ENCODE data around the gene PCAT7.
"Not testable (repeated sequence)": the region's sequence is repeated elsewhere in the genome, so short reads cannot be mapped to it uniquely, and the experiment has no call there.

The PCAT7 gene

DNA sequence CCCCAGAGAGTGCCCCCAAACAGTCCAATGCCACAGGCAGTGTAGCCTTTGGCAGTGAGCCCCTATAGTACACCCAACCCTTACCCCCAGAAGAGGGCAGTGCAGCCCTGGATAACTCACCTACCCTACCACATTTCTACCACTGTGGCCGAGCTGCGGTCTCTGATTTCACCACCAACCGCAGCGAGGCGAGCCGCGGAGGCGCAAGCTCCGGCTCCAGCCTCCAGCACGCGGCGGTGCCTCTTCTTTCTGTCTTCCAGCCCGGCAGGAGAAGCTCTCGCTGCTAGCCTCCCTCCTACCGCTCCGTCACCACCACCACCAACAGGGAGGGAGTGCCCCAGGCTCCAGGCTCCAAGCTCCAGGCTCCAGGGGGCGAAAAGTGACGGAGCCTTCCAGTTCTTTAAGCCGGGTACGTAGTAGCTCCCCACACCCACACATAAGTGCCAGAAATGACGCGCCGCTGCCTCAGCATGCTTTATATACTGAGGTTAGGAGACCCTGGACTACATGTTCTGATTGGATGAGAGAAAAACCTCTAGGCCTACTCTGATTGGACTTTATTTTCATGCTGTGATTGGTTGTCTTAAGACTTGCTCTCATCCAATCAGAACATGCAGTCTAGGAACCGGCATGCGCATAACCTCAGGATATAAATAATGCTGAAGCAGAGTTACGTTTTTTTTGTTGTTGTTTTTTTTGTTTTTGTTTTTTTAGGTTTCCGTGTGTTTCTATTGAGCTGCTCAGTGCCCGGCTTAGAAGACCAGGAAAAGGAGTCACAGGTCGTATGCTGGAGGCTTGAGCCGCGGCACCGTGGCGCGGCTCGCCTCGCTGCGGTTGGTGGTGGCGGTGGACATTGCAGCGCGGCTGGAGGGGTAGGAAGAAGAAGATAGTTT, at the start of gene PCAT7:
TSS of gene PCAT7 (plus strand) at position 645 of the 893 bp plus-strand sequence.
- TF ChIP-seq ZNF274 (IDR thresholded peaks at IDR 0.05; ENCODE audit: low read depth, low read length) (no peak), YY1 (IDR thresholded peaks at IDR 0.05; ENCODE audit: insufficient read depth, insufficient read length) (no peak), SUZ12 (IDR thresholded peaks at IDR 0.05; ENCODE audit: extremely low read depth, insufficient read depth, insufficient read length) (no peak)
- peaks cover 38% of the 10 kb centered on the region for H3K9me3 ChIP-seq (ENCODE audit: insufficient read depth, low read length)
- H3K4me3 ChIP-seq (ENCODE audit: insufficient read length, low read depth), result no peak within 1 kb of the TSS
- no peaks in the 10 kb centered on the region for H3K36me3 ChIP-seq (ENCODE audit: insufficient read depth, insufficient read length, low read length)
- no peaks in the 10 kb centered on the region for H3K4me1 ChIP-seq (ENCODE audit: insufficient read depth, insufficient read length)
- DNase-seq (ENCODE audit: low read depth, low spot score), result peak; percentile 46
- H3K27me3 ChIP-seq (ENCODE audit: insufficient read depth, insufficient read length), result no peaks in the 10 kb centered on the region
- no peak within 1 kb of the TSS for H3K9ac ChIP-seq (ENCODE audit: insufficient read length, low read depth)

DNA sequence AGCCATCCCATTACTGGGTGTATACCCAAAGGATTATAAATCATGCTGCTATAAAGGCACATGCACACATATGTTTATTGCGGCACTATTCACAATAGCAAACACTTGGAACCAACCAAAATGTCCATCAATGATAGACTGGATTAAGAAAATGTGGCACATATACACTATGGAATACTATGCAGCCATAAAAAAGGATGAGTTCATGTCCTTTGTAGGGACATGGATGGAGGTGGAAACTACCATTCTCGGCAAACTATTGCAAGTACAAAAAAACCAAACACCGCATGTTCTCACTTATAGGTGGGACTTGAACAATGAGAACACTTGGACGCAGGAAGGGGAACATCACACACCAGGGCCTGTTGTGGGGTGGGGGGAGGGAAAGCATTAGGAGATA, 48.5 kb upstream of the PCAT7 start:
- not testable (repeated sequence) for H3K9me3 ChIP-seq (ENCODE audit: insufficient read depth, low read length); H3K9ac ChIP-seq (ENCODE audit: insufficient read length, low read depth); H3K4me1 ChIP-seq (ENCODE audit: insufficient read depth, insufficient read length); H3K4me3 ChIP-seq (ENCODE audit: insufficient read length, low read depth); H3K27me3 ChIP-seq (ENCODE audit: insufficient read depth, insufficient read length); H3K36me3 ChIP-seq (ENCODE audit: insufficient read depth, insufficient read length, low read length); DNase-seq (ENCODE audit: low read depth, low spot score)

DNA sequence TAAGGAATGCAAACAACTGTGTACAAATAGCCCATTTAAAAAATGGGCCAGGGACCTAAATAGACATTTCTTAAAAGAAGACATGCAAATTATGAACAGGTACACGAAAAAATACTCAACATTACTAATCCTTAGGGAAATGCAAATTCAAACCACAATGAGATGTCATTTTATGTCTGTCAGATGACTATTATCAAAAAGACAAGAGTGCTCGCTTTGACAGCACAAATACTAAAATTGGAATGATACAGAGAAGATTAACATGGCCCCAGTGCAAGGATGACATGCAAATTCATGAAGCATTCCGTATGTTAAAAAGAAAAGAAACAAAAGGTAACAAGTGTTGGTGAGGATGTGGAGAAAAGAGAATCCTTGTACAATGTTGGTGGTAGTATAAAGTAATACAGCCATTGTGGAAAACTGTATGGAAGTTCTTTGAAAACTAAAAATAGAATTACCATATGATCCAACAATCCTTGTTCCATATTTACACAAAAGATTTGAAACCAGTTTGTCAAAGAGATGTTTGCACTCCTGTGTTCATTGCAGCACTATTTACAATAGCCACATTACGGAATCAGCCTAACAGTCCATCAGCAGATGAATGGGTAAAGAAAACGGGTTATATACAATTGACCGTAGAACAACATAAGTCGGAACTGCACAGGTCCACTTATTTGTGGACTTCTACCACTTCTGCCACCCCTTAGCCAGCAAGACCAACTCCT, 47.2 kb upstream of the PCAT7 start:
- TF ChIP-seq ZNF274 (IDR thresholded peaks at IDR 0.05; ENCODE audit: low read depth, low read length), result no peak
- no peak for TF ChIP-seq YY1 (IDR thresholded peaks at IDR 0.05; ENCODE audit: insufficient read depth, insufficient read length)
- TF ChIP-seq SUZ12 (IDR thresholded peaks at IDR 0.05; ENCODE audit: extremely low read depth, insufficient read depth, insufficient read length), result no peak
- H3K9me3 ChIP-seq (ENCODE audit: insufficient read depth, low read length), result no peaks in the 10 kb centered on the region
- H3K4me3 ChIP-seq (ENCODE audit: insufficient read length, low read depth), result no peak overlapping the region
- DNase-seq (ENCODE audit: low read depth, low spot score), result no peak
- no peak overlapping the region for H3K9ac ChIP-seq (ENCODE audit: insufficient read length, low read depth)
- H3K36me3 ChIP-seq (ENCODE audit: insufficient read depth, insufficient read length, low read length), result no peaks in the 10 kb centered on the region
- H3K4me1 ChIP-seq (ENCODE audit: insufficient read depth, insufficient read length), result no peaks in the 10 kb centered on the region
- H3K27me3 ChIP-seq (ENCODE audit: insufficient read depth, insufficient read length), result no peaks in the 10 kb centered on the region

DNA sequence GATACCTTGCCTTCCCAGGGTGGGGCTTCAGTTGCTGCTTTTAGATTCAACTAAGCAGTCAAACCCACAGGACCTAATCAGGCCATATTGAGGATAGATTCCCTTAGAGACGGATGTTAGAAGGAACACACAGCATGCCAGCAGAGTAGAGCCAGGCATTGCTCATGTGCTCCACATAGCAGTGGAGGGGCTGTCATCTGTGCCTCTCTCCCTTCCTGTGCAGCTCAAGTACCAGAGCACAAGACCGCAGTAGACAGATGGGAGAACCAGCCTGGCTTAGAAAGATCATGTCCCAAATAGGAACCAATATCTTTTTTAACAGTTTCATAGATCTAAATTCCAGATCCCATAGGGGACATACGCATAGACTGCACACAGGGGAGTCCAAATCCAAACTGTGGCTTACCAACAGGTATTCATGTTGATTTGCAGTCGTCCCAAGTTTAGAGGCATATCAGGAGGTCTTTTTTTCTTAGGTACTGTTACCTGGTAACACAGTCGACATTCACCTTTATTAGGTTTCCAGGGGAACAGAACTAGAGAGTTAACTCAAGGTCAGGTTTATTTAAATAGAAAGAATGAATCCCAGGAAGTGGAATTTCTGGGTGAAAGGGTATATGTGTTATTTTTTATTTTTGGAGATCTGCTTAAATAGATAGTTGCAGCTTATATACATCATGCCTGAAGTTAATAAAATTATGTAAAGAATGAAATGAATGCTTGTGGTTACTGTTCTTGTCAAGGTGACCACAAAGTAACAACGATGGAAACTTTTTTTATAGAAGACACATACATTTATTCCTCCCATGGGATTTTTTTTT, 43.5 kb upstream of the PCAT7 start:
- Histone ChIP-seq H3K4me3 (ENCODE audit: insufficient read length, low read depth) (no peak overlapping the region), H3K9me3 (ENCODE audit: insufficient read depth, low read length) (no peaks in the 10 kb centered on the region), H3K9ac (ENCODE audit: insufficient read length, low read depth) (no peak overlapping the region), H3K36me3 (ENCODE audit: insufficient read depth, insufficient read length, low read length) (no peaks in the 10 kb centered on the region), H3K4me1 (ENCODE audit: insufficient read depth, insufficient read length) (no peaks in the 10 kb centered on the region), H3K27me3 (ENCODE audit: insufficient read depth, insufficient read length) (no peaks in the 10 kb centered on the region)
- DNase-seq (ENCODE audit: low read depth, low spot score), result no peak
- no peak for TF ChIP-seq SUZ12 (IDR thresholded peaks at IDR 0.05; ENCODE audit: extremely low read depth, insufficient read depth, insufficient read length)
- TF ChIP-seq ZNF274 (IDR thresholded peaks at IDR 0.05; ENCODE audit: low read depth, low read length), result no peak
- TF ChIP-seq YY1 (IDR thresholded peaks at IDR 0.05; ENCODE audit: insufficient read depth, insufficient read length), result no peak

DNA sequence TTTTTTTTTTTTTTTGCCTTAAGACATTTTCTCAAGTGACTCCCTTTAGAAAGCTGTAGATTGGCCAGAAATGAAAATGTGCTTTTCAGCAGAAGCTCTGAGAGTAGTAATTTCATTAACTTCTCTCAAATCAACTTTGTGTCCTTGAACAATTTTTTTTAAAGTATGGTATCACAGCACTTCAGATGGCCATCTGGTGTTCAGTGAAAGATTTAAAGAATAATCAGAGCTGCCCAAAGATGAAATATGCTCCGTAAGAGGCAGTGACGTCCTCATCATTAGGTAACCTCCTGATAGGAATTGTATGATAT, 43.0 kb upstream of the PCAT7 start:
- no peaks in the 10 kb centered on the region for H3K9me3 ChIP-seq (ENCODE audit: insufficient read depth, low read length)
- TF ChIP-seq YY1 (IDR thresholded peaks at IDR 0.05; ENCODE audit: insufficient read depth, insufficient read length), result no peak
- TF ChIP-seq SUZ12 (IDR thresholded peaks at IDR 0.05; ENCODE audit: extremely low read depth, insufficient read depth, insufficient read length), result no peak
- no peak for TF ChIP-seq ZNF274 (IDR thresholded peaks at IDR 0.05; ENCODE audit: low read depth, low read length)
- no peak overlapping the region for H3K4me3 ChIP-seq (ENCODE audit: insufficient read length, low read depth)
- no peak overlapping the region for H3K9ac ChIP-seq (ENCODE audit: insufficient read length, low read depth)
- H3K27me3 ChIP-seq (ENCODE audit: insufficient read depth, insufficient read length), result no peaks in the 10 kb centered on the region
- no peak for DNase-seq (ENCODE audit: low read depth, low spot score)
- no peaks in the 10 kb centered on the region for H3K36me3 ChIP-seq (ENCODE audit: insufficient read depth, insufficient read length, low read length)
- H3K4me1 ChIP-seq (ENCODE audit: insufficient read depth, insufficient read length), result no peaks in the 10 kb centered on the region

DNA sequence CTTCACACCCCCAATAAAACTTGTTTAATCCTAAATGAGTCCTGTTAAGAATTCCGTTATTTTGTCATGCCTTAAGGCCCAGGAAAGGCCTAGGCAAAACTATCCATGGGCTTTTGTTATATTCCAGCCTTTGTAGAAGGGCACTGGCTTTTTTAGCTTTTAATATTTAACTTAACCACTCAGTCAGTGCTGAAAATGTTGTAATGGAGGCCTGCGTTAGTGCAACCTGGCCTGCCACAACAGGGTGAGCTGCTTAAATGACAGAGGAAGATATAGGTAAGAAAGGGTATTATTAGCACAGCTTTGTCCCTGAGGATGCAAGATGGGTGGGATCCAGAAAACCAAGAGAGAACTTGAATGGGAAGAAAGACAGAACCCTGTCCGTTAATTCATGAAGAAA, 40.2 kb upstream of the PCAT7 start:
- Histone ChIP-seq H3K9me3 (ENCODE audit: insufficient read depth, low read length) (no peaks in the 10 kb centered on the region), H3K4me1 (ENCODE audit: insufficient read depth, insufficient read length) (no peaks in the 10 kb centered on the region), H3K36me3 (ENCODE audit: insufficient read depth, insufficient read length, low read length) (no peaks in the 10 kb centered on the region), H3K27me3 (ENCODE audit: insufficient read depth, insufficient read length) (no peaks in the 10 kb centered on the region), H3K9ac (ENCODE audit: insufficient read length, low read depth) (no peak overlapping the region), H3K4me3 (ENCODE audit: insufficient read length, low read depth) (no peak overlapping the region)
- TF ChIP-seq ZNF274 (IDR thresholded peaks at IDR 0.05; ENCODE audit: low read depth, low read length), result no peak
- TF ChIP-seq YY1 (IDR thresholded peaks at IDR 0.05; ENCODE audit: insufficient read depth, insufficient read length), result no peak
- TF ChIP-seq SUZ12 (IDR thresholded peaks at IDR 0.05; ENCODE audit: extremely low read depth, insufficient read depth, insufficient read length), result no peak
- no peak for DNase-seq (ENCODE audit: low read depth, low spot score)

DNA sequence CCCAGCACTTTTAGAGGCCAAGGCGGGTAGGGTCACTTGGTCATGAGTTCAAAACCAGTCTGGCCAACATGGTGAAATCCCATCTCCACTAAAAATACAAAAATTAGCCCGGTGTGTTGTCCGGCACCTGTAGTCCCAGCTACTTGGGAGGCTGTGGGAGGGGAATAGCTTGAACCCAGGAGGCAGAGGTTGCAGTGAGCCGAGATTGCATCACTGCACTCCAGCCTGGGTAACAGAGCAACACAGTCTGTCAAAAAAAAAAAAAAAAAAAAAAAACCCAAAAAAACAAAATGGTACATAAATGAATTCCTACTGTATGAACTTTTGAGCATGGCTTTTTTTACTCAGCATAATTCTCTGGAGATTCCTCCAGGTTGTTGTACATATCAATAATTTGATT, 37.6 kb upstream of the PCAT7 start:
- no peaks in the 10 kb centered on the region for H3K9me3 ChIP-seq (ENCODE audit: insufficient read depth, low read length)
- no peaks in the 10 kb centered on the region for H3K4me1 ChIP-seq (ENCODE audit: insufficient read depth, insufficient read length)
- no peak overlapping the region for H3K9ac ChIP-seq (ENCODE audit: insufficient read length, low read depth)
- DNase-seq (ENCODE audit: low read depth, low spot score), result no peak
- H3K27me3 ChIP-seq (ENCODE audit: insufficient read depth, insufficient read length), result no peaks in the 10 kb centered on the region
- H3K36me3 ChIP-seq (ENCODE audit: insufficient read depth, insufficient read length, low read length), result no peaks in the 10 kb centered on the region
- no peak overlapping the region for H3K4me3 ChIP-seq (ENCODE audit: insufficient read length, low read depth)
- TF ChIP-seq ZNF274 (IDR thresholded peaks at IDR 0.05; ENCODE audit: low read depth, low read length) (no peak), SUZ12 (IDR thresholded peaks at IDR 0.05; ENCODE audit: extremely low read depth, insufficient read depth, insufficient read length) (no peak), YY1 (IDR thresholded peaks at IDR 0.05; ENCODE audit: insufficient read depth, insufficient read length) (no peak)
